Panc1 (cell line): ENCODE results near the gene SCNN1B. TPM values are rescaled to one million over a fixed set of nuclear protein-coding genes. Genes with fewer than 3 reads are reported as not detected.

Source experiments
- ATAC-seq: fragments of 200-7000 bp; cut with Tn5 transposase; 2 replicates; pipeline ENCODE4 v1.9.1; 2020; ENCODE audit warnings: mild to moderate bottlenecking, moderate library complexity
- BruUV-seq: library from RNA; stranded (reverse); fragments of 400-500 nt; replicated peaks from 2 replicates; lab custom pipeline; 2021; lab: Mats Ljungman, UMichigan
- CTCF ChIA-PET: fragments of 300-600 bp; sonication (Branson Sonifier 250); formaldehyde crosslinking; loops from one replicate; lab custom pipeline; 2022; ENCODE audit warnings: antibody characterized with exemption; lab: Charles Lee
- POLR2A ChIA-PET: fragments of 300-600 bp; sonication (Branson Sonifier 250); formaldehyde crosslinking; loops from one replicate; lab custom pipeline; 2022; ENCODE audit warnings: antibody characterized with exemption; lab: Charles Lee
- DNase-seq: peaks from one replicate; pipeline ENCODE4 v3.0.0-alpha.2; 2010; ENCODE audit warnings: low read depth, low spot score
- H3K27ac ChIP-seq: 2 replicates; pipeline ENCODE4 v1.5.1; 2011; ENCODE audit warnings: mild to moderate bottlenecking, low read length, inconsistent platforms
- H3K27me3 ChIP-seq: fragments of 200-500 bp; sonication (Bioruptor generic); 2 replicates; pipeline ENCODE4 v1.6.0; 2014; ENCODE audit warnings: low read length, inconsistent platforms; ENCODE audit not compliant: control insufficient read depth, insufficient read depth
- H3K36me3 ChIP-seq: fragments of 200-500 bp; sonication (Bioruptor generic); 2 replicates; pipeline ENCODE4 v1.5.1; 2014; ENCODE audit warnings: inconsistent platforms, mild to moderate bottlenecking, low read length, moderate library complexity; ENCODE audit not compliant: control insufficient read depth, insufficient read depth
- H3K4me1 ChIP-seq: 2 replicates; pipeline ENCODE4 v1.5.1; 2011; ENCODE audit warnings: inconsistent platforms, mild to moderate bottlenecking, low read length, moderate library complexity; ENCODE audit not compliant: control insufficient read depth, insufficient read depth
- H3K4me3 ChIP-seq, 2 experiments: 2 replicates each; pipeline ENCODE4 v1.5.1; 2011 to 2012; ENCODE audit warnings: low read depth in 2 of 2, low read length in 2 of 2, mild to moderate bottlenecking in 2 of 2, inconsistent platforms in 1 of 2, moderate library complexity in 1 of 2
- H3K9me3 ChIP-seq: fragments of 200-500 bp; sonication (Bioruptor generic); 2 replicates; pipeline ENCODE4 v1.5.1; 2014; ENCODE audit warnings: low read depth, mild to moderate bottlenecking, inconsistent platforms, low read length, moderate library complexity; ENCODE audit not compliant: control insufficient read depth, insufficient read depth
- POLR2AphosphoS5 ChIP-seq: IDR thresholded peaks from 2 replicates; pipeline ENCODE4 v1.6.1; 2012; ENCODE audit warnings: mild to moderate bottlenecking, low read depth, low read length, moderate library complexity
- SIN3A ChIP-seq: IDR thresholded peaks from 2 replicates; pipeline ENCODE4 v1.6.1; 2012; ENCODE audit warnings: low read depth, mild to moderate bottlenecking, low read length, moderate library complexity, borderline replicate concordance; ENCODE audit not compliant: insufficient read depth
- TCF7L2 ChIP-seq: IDR thresholded peaks from 2 replicates; pipeline ENCODE4 v1.6.1; 2011; ENCODE audit warnings: mild to moderate bottlenecking, low read depth, low read length, inconsistent platforms
- in situ Hi-C: cut with HindIII; loops from 2 replicates; pipeline ENCODE4 v1.10.0; 2016; ENCODE audit warnings: low sequenced_read_pairs, low pct_unique_long_range_greater_than_20kb
- intact Hi-C: fragments of 100-400 bp; cut with micrococcal nuclease; formaldehyde crosslinking; loops from one replicate; pipeline ENCODE4 v1.10.0; 2022; ENCODE audit not compliant: unreplicated experiment
- total RNA-seq: library from RNA; stranded (reverse); gene quantifications from one replicate; pipeline ENCODE4 v1.2.1, GENCODE V29; 2021; ENCODE audit not compliant: unreplicated experiment
- TF ChIP-seq, protein P1 (sequence below), 2 experiments: IDR thresholded peaks; 2 replicates each; pipeline ENCODE4 v1.6.1; 2011 to 2012; ENCODE audit warnings: low read depth in 2 of 2, control low read depth in 1 of 2, low read length in 1 of 2, mild to moderate bottlenecking in 1 of 2, moderate library complexity in 1 of 2; ENCODE audit not compliant: insufficient read depth in 1 of 2
- TF ChIP-seq, protein P2 (sequence below): fragments of 450-650 bp; IDR thresholded peaks from 2 replicates; pipeline ENCODE4 v1.5.1; 2017; ENCODE audit warnings: mild to moderate bottlenecking

The SCNN1B gene
- total RNA-seq, 1 experiment from 2014 or later: 10.7 TPM

DNA sequence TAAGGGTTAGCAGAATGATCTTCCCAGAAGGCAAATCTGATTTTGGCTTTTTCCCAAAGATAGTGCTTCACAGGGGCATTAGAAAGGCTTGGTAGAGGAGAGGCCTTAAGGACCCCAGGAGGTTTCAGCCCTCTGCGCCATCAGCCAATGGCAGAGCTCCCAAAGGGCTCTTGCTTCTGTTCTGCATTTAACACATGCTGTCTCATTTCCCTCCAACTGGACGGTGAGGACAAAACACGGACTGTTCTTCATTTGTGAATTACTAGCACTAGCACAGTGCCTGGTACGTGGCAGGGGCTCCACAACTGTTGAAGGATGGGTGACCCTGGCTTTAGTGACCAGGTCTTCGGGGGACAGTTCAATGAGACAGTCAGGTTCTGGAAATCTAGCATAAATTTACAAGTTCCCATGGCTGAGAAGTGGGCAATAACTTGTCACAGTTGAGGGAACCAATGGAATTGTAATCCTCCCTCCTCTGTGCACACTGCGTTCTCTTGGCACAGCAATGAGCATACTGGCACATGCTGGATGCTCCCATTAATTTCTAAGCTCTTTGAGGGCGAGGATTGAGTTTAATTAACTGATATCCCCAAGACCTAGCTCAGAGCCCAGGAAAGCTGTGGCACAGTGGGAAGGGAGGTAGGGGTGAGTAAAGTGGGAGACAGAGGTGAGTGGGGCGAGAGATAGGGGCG is 105.5 kb downstream of the SCNN1B start:
- in situ Hi-C loops: no loop called here
- no TSS peak for BruUV-seq
- POLR2A ChIA-PET: no interaction called here

DNA sequence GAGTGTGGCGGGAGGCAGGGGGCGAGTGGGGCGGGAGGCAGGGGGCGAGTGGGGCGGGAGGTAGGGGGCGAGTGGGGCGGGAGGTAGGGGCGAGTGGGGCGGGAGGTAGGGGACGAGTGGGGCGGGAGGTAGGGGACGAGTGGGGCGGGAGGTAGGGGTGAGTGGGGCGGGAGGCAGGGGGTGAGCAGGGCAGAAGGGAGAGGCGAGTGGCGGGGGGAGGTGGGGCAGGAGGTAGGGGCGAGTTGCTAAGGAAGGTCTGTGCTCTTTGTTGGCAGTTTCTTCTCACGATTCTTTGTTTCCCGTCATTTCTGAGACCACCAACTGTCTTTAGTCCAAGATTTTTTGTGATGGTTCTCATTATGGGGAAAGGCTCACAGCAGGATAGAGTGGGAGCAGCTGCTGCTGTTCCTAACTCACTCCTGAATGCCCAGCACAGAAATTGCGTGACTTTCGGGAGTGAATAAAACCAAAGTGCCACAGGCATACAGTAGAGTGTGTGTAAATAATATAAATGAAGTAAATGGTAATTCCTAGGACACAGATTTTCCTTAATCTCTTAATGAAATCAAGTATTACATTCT is 106.2 kb downstream of the SCNN1B start:
- H3K4me3 ChIP-seq: no peak overlapping the region
- H3K4me1 ChIP-seq: peaks cover 38% of the 10 kb centered on the region
- peaks cover 6% of the 10 kb centered on the region for H3K36me3 ChIP-seq
- ChIA-PET POLR2A (interaction anchor here (0.6 kb wide), 1 partner anchor 95 kb away, joined by 3 read pairs; no protein-coding TSS in a partner anchor), CTCF (interaction anchor here (0.6 to 0.7 kb wide), 3 partner anchors 15 to 323 kb away, joined by 3 to 7 read pairs (median 3); no protein-coding TSS in a partner anchor)
- 0 out of 2 replicates have a peak, but pooled peaks have one; percentile 7 for ATAC-seq
- no TSS peak for BruUV-seq
- H3K27ac ChIP-seq: peak overlapping the region; percentile 72; the same call in 1 of the 2 replicates
- in situ Hi-C loops: no loop called here
- intact Hi-C loops: no loop called here
- TF ChIP-seq POLR2AphosphoS5 (no peak), TCF7L2 (no peak), SIN3A (no peak)
- TF ChIP-seq, protein P1, sequence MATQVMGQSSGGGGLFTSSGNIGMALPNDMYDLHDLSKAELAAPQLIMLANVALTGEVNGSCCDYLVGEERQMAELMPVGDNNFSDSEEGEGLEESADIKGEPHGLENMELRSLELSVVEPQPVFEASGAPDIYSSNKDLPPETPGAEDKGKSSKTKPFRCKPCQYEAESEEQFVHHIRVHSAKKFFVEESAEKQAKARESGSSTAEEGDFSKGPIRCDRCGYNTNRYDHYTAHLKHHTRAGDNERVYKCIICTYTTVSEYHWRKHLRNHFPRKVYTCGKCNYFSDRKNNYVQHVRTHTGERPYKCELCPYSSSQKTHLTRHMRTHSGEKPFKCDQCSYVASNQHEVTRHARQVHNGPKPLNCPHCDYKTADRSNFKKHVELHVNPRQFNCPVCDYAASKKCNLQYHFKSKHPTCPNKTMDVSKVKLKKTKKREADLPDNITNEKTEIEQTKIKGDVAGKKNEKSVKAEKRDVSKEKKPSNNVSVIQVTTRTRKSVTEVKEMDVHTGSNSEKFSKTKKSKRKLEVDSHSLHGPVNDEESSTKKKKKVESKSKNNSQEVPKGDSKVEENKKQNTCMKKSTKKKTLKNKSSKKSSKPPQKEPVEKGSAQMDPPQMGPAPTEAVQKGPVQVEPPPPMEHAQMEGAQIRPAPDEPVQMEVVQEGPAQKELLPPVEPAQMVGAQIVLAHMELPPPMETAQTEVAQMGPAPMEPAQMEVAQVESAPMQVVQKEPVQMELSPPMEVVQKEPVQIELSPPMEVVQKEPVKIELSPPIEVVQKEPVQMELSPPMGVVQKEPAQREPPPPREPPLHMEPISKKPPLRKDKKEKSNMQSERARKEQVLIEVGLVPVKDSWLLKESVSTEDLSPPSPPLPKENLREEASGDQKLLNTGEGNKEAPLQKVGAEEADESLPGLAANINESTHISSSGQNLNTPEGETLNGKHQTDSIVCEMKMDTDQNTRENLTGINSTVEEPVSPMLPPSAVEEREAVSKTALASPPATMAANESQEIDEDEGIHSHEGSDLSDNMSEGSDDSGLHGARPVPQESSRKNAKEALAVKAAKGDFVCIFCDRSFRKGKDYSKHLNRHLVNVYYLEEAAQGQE (IDR thresholded peaks at IDR 0.05; ENCODE audit: insufficient read depth in 1 of 2, low read depth in 2 of 2, low read length in 1 of 2): no peak
- TF ChIP-seq, protein P2, sequence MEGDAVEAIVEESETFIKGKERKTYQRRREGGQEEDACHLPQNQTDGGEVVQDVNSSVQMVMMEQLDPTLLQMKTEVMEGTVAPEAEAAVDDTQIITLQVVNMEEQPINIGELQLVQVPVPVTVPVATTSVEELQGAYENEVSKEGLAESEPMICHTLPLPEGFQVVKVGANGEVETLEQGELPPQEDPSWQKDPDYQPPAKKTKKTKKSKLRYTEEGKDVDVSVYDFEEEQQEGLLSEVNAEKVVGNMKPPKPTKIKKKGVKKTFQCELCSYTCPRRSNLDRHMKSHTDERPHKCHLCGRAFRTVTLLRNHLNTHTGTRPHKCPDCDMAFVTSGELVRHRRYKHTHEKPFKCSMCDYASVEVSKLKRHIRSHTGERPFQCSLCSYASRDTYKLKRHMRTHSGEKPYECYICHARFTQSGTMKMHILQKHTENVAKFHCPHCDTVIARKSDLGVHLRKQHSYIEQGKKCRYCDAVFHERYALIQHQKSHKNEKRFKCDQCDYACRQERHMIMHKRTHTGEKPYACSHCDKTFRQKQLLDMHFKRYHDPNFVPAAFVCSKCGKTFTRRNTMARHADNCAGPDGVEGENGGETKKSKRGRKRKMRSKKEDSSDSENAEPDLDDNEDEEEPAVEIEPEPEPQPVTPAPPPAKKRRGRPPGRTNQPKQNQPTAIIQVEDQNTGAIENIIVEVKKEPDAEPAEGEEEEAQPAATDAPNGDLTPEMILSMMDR: no peak
- H3K9me3 ChIP-seq: no peaks in the 10 kb centered on the region
- DNase-seq: no peak
- H3K27me3 ChIP-seq: no peaks in the 10 kb centered on the region

More for the DNA sequence above, 105.5 kb downstream of the SCNN1B start:
- H3K27ac ChIP-seq: peak overlapping the region; percentile 71; the same call in 1 of the 2 replicates
- H3K36me3 ChIP-seq: peaks cover 6% of the 10 kb centered on the region
- H3K9me3 ChIP-seq: no peaks in the 10 kb centered on the region
- H3K4me1 ChIP-seq: peaks cover 40% of the 10 kb centered on the region
- no peak for TF ChIP-seq POLR2AphosphoS5
- TF ChIP-seq, protein P2: no peak
- TF ChIP-seq SIN3A: no peak
- no peak for TF ChIP-seq TCF7L2
- TF ChIP-seq, protein P1 (IDR thresholded peaks at IDR 0.05; ENCODE audit: insufficient read depth in 1 of 2, low read depth in 2 of 2, low read length in 1 of 2): no peak
- DNase-seq: no peak
- H3K27me3 ChIP-seq: no peaks in the 10 kb centered on the region
- intact Hi-C loops: no loop called here
- ATAC-seq: no peak
- CTCF ChIA-PET: no interaction called here
- no peak overlapping the region for H3K4me3 ChIP-seq
